Measurements from ENCODE around the gene CEP128.

DNA sequence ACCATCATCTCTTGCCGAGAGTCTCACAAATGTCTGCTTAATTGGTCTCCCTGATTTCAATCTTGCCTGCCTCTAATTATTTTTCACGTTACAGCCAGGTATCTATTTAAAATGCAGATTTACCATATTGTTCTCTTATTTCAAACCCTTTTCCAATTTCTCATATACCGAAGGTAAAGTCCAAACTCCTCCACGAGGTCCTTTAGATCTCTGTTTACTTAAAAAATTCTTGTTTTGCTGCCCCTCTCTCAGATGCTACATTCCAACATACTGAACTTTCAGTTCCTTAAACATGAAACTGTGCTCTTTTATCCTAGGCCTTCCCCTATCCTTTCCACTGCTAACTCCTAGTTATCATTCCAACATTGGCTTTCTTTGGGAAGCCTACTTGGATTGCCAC is 363.9 kb downstream of the CEP128 start:
- no peak for TF ChIP-seq CTCF (conservative IDR thresholded peaks at IDR 0.05; ENCODE audit: low read depth in 2 of 2)
- TF ChIP-seq CREB1 (CRISPR knock-in tag; IDR thresholded peaks at IDR 0.05; ENCODE audit: low read depth): no peak
- TF ChIP-seq EZH2 (IDR thresholded peaks at IDR 0.05; ENCODE audit: low read depth, unreplicated experiment): no peak
- no peak for TF ChIP-seq EZH2phosphoT487 (IDR thresholded peaks at IDR 0.05; ENCODE audit: unreplicated experiment)
